Rectal smooth muscle tissue (tissue), 1 donor: ENCODE measurements around the gene RFX4.
"Not testable (repeated sequence)": the region's sequence is repeated elsewhere in the genome, so short reads cannot be mapped to it uniquely, and the experiment has no call there.

Experiments used
- H3K27ac ChIP-seq: one replicate; pipeline ENCODE4 v1.7.0; 2013; ENCODE audit warnings: low read depth, low read length, inconsistent platforms
- H3K27me3 ChIP-seq: one replicate; pipeline ENCODE4 v1.7.0; 2013; ENCODE audit warnings: low read length; ENCODE audit not compliant: control insufficient read depth, insufficient read depth
- H3K36me3 ChIP-seq: one replicate; pipeline ENCODE4 v1.7.0; 2013; ENCODE audit warnings: low read length; ENCODE audit not compliant: control insufficient read depth, insufficient read depth
- H3K4me1 ChIP-seq: one replicate; pipeline ENCODE4 v1.7.0; 2013; ENCODE audit warnings: low read length; ENCODE audit not compliant: control insufficient read depth, insufficient read depth
- H3K4me3 ChIP-seq: one replicate; pipeline ENCODE4 v1.7.0; 2013; ENCODE audit warnings: low read length
- H3K9ac ChIP-seq: one replicate; pipeline ENCODE4 v1.7.0; 2013; ENCODE audit warnings: low read length

Gene RFX4

GRCh38 chr12:106726603-106727202, 143.9 kb downstream of the RFX4 start:
- H3K36me3 ChIP-seq, H3K4me1 ChIP-seq, H3K27ac ChIP-seq, H3K4me3 ChIP-seq, H3K27me3 ChIP-seq, H3K9ac ChIP-seq: not testable (repeated sequence)

DNA sequence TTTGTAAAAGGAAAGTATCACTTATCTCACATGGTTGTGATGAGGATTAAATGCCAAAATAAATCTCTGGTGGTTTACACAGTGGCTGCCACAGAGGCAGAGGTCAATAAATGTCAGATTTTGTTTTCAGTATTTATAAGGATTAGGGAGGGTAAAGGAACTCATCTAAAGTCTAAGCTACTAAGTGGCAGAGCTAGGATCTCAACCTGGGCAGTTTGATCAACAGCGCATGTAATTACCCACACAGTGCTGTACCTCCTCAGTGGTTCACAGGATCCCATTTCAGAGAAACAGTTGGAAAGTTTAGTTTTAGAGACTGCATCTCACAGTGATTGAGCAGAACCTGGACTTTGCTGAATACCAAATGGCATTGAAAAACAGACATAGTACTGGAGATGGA, 146.8 kb downstream of the RFX4 start:
- Histone ChIP-seq H3K36me3 (no peaks in the 10 kb centered on the region), H3K27me3 (no peaks in the 10 kb centered on the region), H3K4me1 (no peaks in the 10 kb centered on the region), H3K9ac (no peak overlapping the region), H3K27ac (no peak overlapping the region), H3K4me3 (no peak overlapping the region)

DNA sequence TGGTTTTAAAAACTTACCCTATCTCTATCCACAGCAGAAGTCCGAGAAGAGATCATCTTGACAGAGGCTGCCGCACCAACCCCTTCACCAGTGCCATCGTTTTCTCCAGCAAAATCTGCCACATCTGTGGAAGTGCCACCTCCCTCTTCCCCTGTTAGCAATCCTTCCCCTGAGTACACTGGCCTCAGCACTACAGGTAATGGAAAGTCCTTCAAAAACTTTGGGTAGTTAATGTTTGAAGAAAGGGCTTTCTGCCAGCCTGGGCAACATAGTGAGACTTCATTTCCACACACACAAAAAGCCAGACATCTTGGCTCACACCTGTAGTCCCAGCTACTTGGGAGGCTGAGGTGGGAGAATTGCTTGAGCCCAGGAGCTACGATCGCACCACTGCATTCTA, 150.1 kb downstream of the RFX4 start:
- no peaks in the 10 kb centered on the region for H3K36me3 ChIP-seq

GRCh38 chr12:106733660-106734059, 150.9 kb downstream of the RFX4 start:
- Histone ChIP-seq H3K4me1 (no peaks in the 10 kb centered on the region), H3K27me3 (no peaks in the 10 kb centered on the region), H3K36me3 (no peaks in the 10 kb centered on the region), H3K9ac (no peak overlapping the region), H3K4me3 (no peak overlapping the region), H3K27ac (no peak overlapping the region)

More for the DNA sequence above, 150.1 kb downstream of the RFX4 start:
- no peak overlapping the region for H3K27ac ChIP-seq
- no peak overlapping the region for H3K9ac ChIP-seq
- no peak overlapping the region for H3K4me3 ChIP-seq
- H3K27me3 ChIP-seq = no peaks in the 10 kb centered on the region
- no peaks in the 10 kb centered on the region for H3K4me1 ChIP-seq

- H3K36me3 ChIP-seq = no peaks in the 10 kb centered on the region
- no peak overlapping the region for H3K27ac ChIP-seq
- H3K4me1 ChIP-seq = no peaks in the 10 kb centered on the region
- H3K27me3 ChIP-seq = no peaks in the 10 kb centered on the region
- no peak overlapping the region for H3K4me3 ChIP-seq
- H3K9ac ChIP-seq = no peak overlapping the region
These were observed 153.5 kb downstream of the RFX4 start for GRCh38 chr12:106736051-106736957.

- Histone ChIP-seq H3K27me3 (no peaks in the 10 kb centered on the region), H3K4me1 (no peaks in the 10 kb centered on the region), H3K9ac (no peak overlapping the region), H3K36me3 (no peaks in the 10 kb centered on the region), H3K27ac (no peak overlapping the region), H3K4me3 (no peak overlapping the region)
These were observed 156.5 kb downstream of the RFX4 start for GRCh38 chr12:106739318-106739717.

GRCh38 chr12:106739815-106740530, 157.2 kb downstream of the RFX4 start:
- Histone ChIP-seq H3K4me3 (no peak overlapping the region), H3K4me1 (no peaks in the 10 kb centered on the region), H3K36me3 (no peaks in the 10 kb centered on the region), H3K27ac (no peak overlapping the region), H3K27me3 (no peaks in the 10 kb centered on the region), H3K9ac (no peak overlapping the region)

GRCh38 chr12:106740818-106741217, 158.0 kb downstream of the RFX4 start:
- no peak overlapping the region for H3K4me3 ChIP-seq
- H3K4me1 ChIP-seq = no peaks in the 10 kb centered on the region
- H3K27ac ChIP-seq = no peak overlapping the region
- H3K27me3 ChIP-seq = no peaks in the 10 kb centered on the region
- no peaks in the 10 kb centered on the region for H3K36me3 ChIP-seq
- no peak overlapping the region for H3K9ac ChIP-seq

GRCh38 chr12:106741247-106741646, 158.4 kb downstream of the RFX4 start:
- Histone ChIP-seq H3K9ac (no peak overlapping the region), H3K27ac (no peak overlapping the region), H3K4me1 (no peaks in the 10 kb centered on the region), H3K4me3 (no peak overlapping the region), H3K27me3 (no peaks in the 10 kb centered on the region), H3K36me3 (no peaks in the 10 kb centered on the region)

GRCh38 chr12:106743270-106743988, 160.6 kb downstream of the RFX4 start:
- Histone ChIP-seq H3K4me3 (no peak overlapping the region), H3K27ac (no peak overlapping the region), H3K9ac (no peak overlapping the region), H3K36me3 (no peaks in the 10 kb centered on the region), H3K4me1 (no peaks in the 10 kb centered on the region), H3K27me3 (no peaks in the 10 kb centered on the region)

GRCh38 chr12:106744600-106744999, 161.8 kb downstream of the RFX4 start:
- no peaks in the 10 kb centered on the region for H3K27me3 ChIP-seq

GRCh38 chr12:106745181-106745745, 162.5 kb downstream of the RFX4 start:
- Histone ChIP-seq H3K27ac (no peak overlapping the region), H3K9ac (no peak overlapping the region), H3K4me1 (no peaks in the 10 kb centered on the region), H3K36me3 (no peaks in the 10 kb centered on the region), H3K27me3 (no peaks in the 10 kb centered on the region), H3K4me3 (no peak overlapping the region)

More at GRCh38 chr12:106744600-106744999, 161.8 kb downstream of the RFX4 start:
- Histone ChIP-seq H3K9ac (no peak overlapping the region), H3K4me3 (no peak overlapping the region), H3K4me1 (no peaks in the 10 kb centered on the region), H3K36me3 (no peaks in the 10 kb centered on the region), H3K27ac (no peak overlapping the region)
